NOMO-1 treated with DMSO at 0.1 percent for 48 hours (cell line): ENCODE measurements around the gene INTS4.
"Not testable (repeated sequence)": the region's sequence is repeated elsewhere in the genome, so short reads cannot be mapped to it uniquely, and the experiment has no call there.

Experiments used
- DNase-seq: peaks from one replicate; lab custom pipeline; 2025; ENCODE audit not compliant: unreplicated experiment; lab: John Stamatoyannopoulos, UW

The INTS4 gene

GRCh38 chr11:77994434-77995362, at the start of gene INTS4:
TSS of gene INTS4 (minus strand) at chr11:77994668. CDS start at chr11:77994643, 25 bp downstream.
- DNase-seq: peak; percentile 100

GRCh38 chr11:78041843-78042440, 47.5 kb upstream of the INTS4 start:
- no peak for DNase-seq

- not testable (repeated sequence) for DNase-seq
Measured at GRCh38 chr11:78041380-78041719, 46.9 kb upstream of the INTS4 start.

DNA sequence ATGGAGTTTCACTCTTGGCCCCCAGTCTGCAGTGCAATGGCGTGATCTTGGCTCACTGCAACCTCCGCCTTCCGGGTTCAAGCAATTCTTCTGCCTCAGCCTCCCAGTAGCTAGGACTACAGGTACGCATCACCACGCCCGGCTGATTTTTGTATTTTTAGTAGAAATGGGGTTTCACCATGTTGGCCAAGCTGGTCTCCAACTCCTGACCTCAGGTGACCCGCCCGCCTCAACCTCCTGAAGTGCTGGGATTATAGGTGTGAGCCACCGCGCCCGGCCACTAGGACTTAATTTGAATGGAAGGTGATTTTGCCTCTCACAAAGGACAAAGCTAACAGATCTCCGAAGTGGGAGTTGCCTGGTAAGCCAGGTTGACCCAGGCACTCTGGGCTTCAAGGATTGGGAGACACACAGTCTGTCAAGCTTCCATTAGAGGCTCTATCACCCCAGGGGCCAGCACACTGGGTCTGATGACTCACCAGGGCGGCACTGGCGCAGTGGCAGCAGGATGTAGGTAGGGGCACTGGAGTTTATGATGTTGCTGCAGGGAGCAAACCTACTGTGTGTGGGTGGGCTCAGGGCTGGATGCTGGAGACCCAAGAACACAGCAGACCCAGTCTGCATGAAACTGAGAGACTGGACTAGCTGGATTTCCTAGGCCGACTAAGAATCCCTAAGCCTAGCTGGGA, 46.4 kb upstream of the INTS4 start:
- DNase-seq: no peak

DNA sequence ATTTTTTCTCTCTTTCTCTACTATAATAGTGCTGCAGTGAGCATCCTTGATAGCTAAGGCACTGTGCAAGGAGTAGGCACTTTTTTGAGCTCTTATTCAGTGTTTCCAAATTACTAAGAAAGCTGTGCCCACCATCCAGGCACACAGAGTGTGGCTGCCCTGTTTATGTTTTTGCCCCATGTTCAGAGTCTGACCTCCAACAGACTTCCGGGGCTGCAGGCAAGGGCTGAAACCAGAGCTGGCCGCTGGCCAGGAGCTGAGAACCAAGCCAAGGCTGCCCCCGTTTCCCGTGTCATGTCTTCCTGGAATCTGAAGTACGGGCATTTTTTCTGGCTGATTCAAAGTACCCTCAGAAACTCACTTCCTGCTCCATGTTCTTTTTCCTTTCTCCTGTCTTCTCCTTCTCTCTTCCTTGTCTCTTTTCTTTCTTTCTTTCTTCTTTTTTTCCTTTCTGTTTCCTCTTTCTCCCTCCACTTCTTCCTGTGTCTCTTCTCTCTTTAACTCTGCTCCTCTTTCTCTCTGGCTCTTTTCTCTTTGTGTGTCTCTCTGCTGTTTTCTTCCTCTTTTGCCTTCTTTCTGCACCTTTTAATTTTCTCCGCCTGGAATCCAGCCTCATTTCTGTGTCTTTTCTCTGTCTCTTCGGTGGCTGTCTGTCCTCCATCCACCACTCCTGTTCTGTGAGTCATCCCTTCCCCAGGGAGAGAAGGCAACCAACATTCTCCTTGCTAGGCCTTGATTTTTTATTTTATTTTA, 45.6 kb upstream of the INTS4 start:
- DNase-seq: no peak

DNA sequence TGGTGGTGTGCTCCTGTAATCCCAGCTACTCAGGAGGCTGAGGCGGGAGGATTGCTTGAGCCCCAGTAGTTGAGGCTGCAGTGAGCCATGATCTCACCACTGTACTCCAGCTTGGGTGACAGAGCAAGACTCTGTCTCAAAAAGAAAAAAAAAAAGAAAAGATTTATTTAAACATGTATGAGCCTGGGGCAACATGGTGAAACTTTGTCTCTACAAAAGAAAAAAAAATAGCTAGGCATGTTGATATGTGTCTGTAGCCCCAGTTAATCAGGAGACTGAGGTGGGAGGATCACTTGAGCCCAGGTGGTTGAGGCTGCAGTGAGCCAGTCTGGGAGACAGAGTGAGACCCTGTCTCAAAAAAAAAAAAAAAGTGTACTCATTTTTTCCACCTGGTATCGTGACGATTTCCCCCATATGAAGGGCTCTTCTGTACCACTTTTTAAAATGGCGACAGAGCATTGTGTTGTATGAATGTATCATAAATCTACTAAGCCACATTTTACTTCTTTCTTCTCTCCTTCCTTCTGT, 45.0 kb upstream of the INTS4 start:
- no peak for DNase-seq

- DNase-seq: no peak
Measured at GRCh38 chr11:78038697-78039313, 44.3 kb upstream of the INTS4 start.

- DNase-seq: no peak
Measured at GRCh38 chr11:78037825-78038620, 43.6 kb upstream of the INTS4 start.

DNA sequence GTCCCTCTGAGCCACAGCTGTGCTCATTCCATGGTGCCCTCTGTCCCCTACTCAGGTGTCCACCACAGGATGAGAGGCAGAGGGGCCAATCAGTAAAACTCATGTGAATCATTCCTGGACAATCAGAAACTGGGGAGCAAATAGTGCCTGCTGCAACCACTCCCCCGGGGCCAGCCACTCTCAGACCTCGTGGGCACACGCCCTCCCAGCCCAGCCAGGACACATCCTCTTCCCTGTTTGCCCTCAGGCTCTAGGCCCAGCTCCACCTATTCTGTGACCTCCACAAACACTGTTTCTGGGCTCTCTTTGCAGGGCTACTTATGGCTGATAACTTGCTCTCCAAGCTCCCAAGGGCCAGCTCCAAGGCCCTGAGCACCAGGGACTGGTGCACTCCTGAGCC, 42.6 kb upstream of the INTS4 start:
- DNase-seq: no peak

GRCh38 chr11:78036313-78036712, 41.8 kb upstream of the INTS4 start:
- no peak for DNase-seq

DNA sequence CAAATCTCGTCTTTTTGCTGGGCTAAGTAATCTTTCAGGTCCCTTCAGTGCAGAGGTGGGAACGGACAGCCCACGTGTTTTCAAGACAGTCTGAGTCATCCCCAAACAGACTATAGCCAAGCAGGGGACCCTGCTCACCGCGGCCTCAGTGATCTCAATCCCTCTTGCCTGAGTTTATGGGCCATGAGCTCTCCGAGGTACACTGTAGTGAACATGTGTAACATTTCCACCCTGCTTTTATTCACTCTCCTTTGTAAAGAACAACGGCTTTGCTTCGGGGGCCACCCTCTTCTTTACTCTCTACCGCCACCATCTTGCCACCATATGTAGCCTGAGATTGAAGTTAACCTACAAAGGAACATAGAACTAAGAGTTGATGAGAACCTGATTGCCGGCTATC, 40.2 kb upstream of the INTS4 start:
- DNase-seq: no peak

- DNase-seq: no peak
Measured at GRCh38 chr11:78033040-78033439, 38.6 kb upstream of the INTS4 start.

- DNase-seq: no peak
Measured at GRCh38 chr11:78032090-78032489, 37.6 kb upstream of the INTS4 start.

- no peak for DNase-seq
Measured at GRCh38 chr11:78031629-78032028, 37.2 kb upstream of the INTS4 start.

DNA sequence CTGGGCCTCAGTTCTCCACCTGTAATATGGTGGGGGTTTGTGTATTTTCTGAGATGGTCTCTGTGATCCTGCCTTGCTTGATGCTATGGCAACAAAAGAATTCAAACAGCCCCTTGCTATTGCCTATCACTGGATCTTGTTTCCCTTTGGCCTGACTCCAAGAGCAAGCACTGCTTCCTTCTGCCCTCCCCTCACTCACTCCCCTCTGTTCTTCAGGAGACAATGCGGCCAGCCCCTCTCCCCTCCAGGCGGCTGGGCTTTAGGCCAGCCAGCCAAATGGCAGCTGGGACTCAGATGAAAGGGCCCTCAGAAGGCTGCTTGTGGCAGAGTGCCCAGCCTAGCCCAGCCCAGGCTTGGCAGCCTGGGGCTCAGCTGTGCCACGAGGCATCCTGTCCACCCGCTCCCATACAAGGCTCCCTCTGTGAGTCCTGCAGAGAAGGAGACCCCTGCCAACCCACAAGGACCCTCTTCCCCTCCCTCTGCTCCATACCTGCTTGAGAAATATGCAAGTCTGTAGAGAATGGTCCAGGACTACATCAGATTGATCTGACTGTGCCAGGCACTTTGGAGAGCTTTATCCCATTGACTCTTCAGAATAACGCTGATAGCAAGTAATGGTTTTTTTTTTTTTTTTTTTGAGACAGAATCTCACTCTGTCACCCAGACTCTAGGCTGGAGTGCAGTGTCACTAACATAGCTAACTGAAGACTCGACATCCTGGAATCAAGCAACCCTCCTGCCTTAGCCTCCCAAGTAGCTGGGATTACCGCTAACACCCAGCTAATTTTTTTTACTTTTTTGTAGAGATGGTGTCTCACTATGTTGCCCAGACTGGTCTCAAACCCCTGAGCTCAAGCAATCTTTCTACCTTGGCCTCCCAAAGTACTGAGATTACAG, 36.2 kb upstream of the INTS4 start:
- DNase-seq: no peak

DNA sequence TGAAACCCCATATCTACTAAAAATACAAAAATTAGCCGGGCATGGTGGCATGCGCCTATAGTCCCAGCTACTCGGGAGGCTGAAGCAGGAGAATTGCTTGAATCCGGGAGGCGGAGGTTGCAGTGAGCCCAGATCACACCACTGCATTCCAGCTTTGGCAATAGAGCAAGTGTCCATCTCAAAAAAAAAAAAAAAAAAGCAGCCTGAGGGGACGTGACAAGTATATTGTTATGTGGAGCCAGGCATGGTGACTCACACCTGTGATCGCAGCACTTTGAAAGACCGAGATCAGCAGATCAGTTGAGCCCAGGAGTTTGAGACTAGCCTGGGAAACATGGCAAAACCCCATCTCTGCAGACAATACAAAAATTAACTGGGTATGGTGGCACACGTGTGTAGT, 34.0 kb upstream of the INTS4 start:
- not testable (repeated sequence) for DNase-seq

DNA sequence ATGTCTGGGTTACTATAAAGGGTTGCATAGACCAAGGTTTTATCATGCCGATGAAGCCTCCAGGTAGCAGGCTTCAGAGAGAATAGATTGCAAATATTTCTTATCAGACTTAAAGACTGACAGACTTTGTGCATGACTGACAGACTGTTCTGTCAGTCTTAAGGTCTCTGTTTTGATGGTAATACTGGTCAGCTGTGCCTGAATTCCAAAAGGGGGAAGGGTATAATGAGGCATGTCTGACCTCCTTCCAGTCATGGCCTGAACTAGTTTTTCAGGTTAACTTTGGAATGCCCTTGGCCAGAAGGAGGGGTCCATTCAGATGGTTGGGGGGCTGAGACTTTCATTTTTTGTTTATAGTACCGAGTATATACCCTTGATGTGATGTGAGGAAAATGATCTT, 33.3 kb upstream of the INTS4 start:
- DNase-seq: no peak

GRCh38 chr11:78025378-78025777, 30.9 kb upstream of the INTS4 start:
- DNase-seq: no peak

DNA sequence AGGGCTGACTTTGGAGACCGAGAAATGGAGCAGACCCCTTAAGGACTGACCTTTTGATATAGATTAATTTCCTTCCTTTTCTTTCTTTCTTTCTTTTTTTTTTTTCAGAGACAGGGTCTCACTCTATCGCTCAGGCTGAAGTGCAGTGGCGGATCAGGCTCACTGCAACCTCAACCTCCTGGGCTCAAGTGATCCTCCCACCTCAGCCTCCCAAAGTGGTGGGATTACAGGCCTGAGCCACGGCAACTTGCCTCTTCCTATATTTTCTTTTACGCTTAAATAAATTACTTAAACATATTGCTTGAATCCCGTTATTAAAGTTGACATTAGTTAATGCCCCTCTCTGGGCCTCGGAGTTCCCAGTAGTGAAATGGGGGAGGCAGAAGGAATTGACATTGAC, 29.0 kb upstream of the INTS4 start:
- no peak for DNase-seq
